Measurements from ENCODE around the gene MRPL9. TPM values are rescaled to one million over a fixed set of nuclear protein-coding genes. Genes with fewer than 3 reads are reported as not detected.
A peak's percentile ranks its signal among the peaks of the same experiment; 100 is the strongest.

Gene MRPL9
- total and polyA plus RNA-seq, 5 donors from 2014 or later = 87.5 to 179 (median 165) TPM

GRCh38 chr1:151718666-151719065, 44.6 kb downstream of the MRPL9 start:
- H3K27me3 ChIP-seq (ENCODE audit: control insufficient read depth, insufficient read depth, low read length) = peaks cover 42% of the 10 kb centered on the region
- Mint-ChIP-seq H3K36me3 (no peaks in the 10 kb centered on the region), H3K4me3 (no peak overlapping the region), H3K27me3 (peaks cover 89% of the 10 kb centered on the region), H3K9me3 (peaks cover 0 to 6% (median 0%) of the 10 kb centered on the region in 7 donors), H3K27ac (no peak overlapping the region), H3K4me1 (peaks cover 0 to 41% (median 16%) of the 10 kb centered on the region in 4 donors)
- H3K36me3 ChIP-seq (ENCODE audit: control insufficient read depth, insufficient read depth, low read length) = no peaks in the 10 kb centered on the region
- no peak for DNase-seq
- H3K27ac ChIP-seq (ENCODE audit: insufficient read depth, low read length, poor library complexity, severe bottlenecking) = no peak overlapping the region
- no peak overlapping the region for H3K4me3 ChIP-seq (ENCODE audit: low read depth, low read length)
- no peaks in the 10 kb centered on the region for H3K9me3 ChIP-seq (ENCODE audit: control insufficient read depth in 2 of 2, low read length in 2 of 2)
- no peak for ATAC-seq (ENCODE audit: low read depth in 2 of 2)
- H3K4me1 ChIP-seq (ENCODE audit: control insufficient read depth, insufficient read depth, low read length, poor library complexity, severe bottlenecking) = peaks cover 30% of the 10 kb centered on the region

GRCh38 chr1:151718011-151718431, 45.3 kb downstream of the MRPL9 start:
- Histone ChIP-seq H3K9me3 (ENCODE audit: control insufficient read depth in 2 of 2, low read length in 2 of 2) (no peaks in the 10 kb centered on the region), H3K4me1 (ENCODE audit: control insufficient read depth, insufficient read depth, low read length, poor library complexity, severe bottlenecking) (peaks cover 30% of the 10 kb centered on the region), H3K27ac (ENCODE audit: insufficient read depth, low read length, poor library complexity, severe bottlenecking) (no peak overlapping the region), H3K4me3 (ENCODE audit: low read depth, low read length) (no peak overlapping the region), H3K36me3 (ENCODE audit: control insufficient read depth, insufficient read depth, low read length) (no peaks in the 10 kb centered on the region), H3K27me3 (ENCODE audit: control insufficient read depth, insufficient read depth, low read length) (peaks cover 42% of the 10 kb centered on the region)
- Mint-ChIP-seq H3K27ac (no peak overlapping the region), H3K36me3 (no peaks in the 10 kb centered on the region), H3K27me3 (peaks cover 85% of the 10 kb centered on the region), H3K4me3 (peak overlapping the region in 1 of 4 donors; percentile 22), H3K9me3 (peaks cover 0 to 6% (median 0%) of the 10 kb centered on the region in 7 donors), H3K4me1 (peaks cover 0 to 41% (median 16%) of the 10 kb centered on the region in 4 donors)
- DNase-seq (no peak), ATAC-seq (ENCODE audit: low read depth in 2 of 2) (no peak)

GRCh38 chr1:151716771-151717631, 46.3 kb downstream of the MRPL9 start, which contains the start of gene CELF3:
CELF3 (minus strand) TSS chr1:151716803; CDS start chr1:151716020, 783 bp downstream.
- H3K9me3 Mint-ChIP-seq = peaks cover 0 to 6% (median 0%) of the 10 kb centered on the region in 7 donors
- DNase-seq (peak in 1 of 3 donors; percentile 33), ATAC-seq (ENCODE audit: low read depth in 2 of 2) (no peak)
- H3K4me3 Mint-ChIP-seq = peak within 1 kb of the TSS in 3 of 4 donors; percentile 24 to 60 (median 57)
- Histone ChIP-seq H3K27me3 (ENCODE audit: control insufficient read depth, insufficient read depth, low read length) (peaks cover 34% of the 10 kb centered on the region), H3K4me3 (ENCODE audit: low read depth, low read length) (no peak within 1 kb of the TSS), H3K4me1 (ENCODE audit: control insufficient read depth, insufficient read depth, low read length, poor library complexity, severe bottlenecking) (peaks cover 29% of the 10 kb centered on the region), H3K9me3 (ENCODE audit: control insufficient read depth in 2 of 2, low read length in 2 of 2) (no peaks in the 10 kb centered on the region), H3K36me3 (ENCODE audit: control insufficient read depth, insufficient read depth, low read length) (no peaks in the 10 kb centered on the region), H3K27ac (ENCODE audit: insufficient read depth, low read length, poor library complexity, severe bottlenecking) (no peak within 1 kb of the TSS)
- peaks cover 75% of the 10 kb centered on the region for H3K27me3 Mint-ChIP-seq
- H3K4me1 Mint-ChIP-seq = peaks cover 0 to 39% (median 16%) of the 10 kb centered on the region in 4 donors
- no peaks in the 10 kb centered on the region for H3K36me3 Mint-ChIP-seq
- H3K27ac Mint-ChIP-seq = no peak within 1 kb of the TSS

GRCh38 chr1:151716405-151716762, 46.9 kb downstream of the MRPL9 start:
- peaks cover 0 to 6% (median 0%) of the 10 kb centered on the region in 7 donors for H3K9me3 Mint-ChIP-seq
- H3K36me3 Mint-ChIP-seq = no peaks in the 10 kb centered on the region
- peaks cover 72% of the 10 kb centered on the region for H3K27me3 Mint-ChIP-seq
- no peak overlapping the region for H3K27ac Mint-ChIP-seq
- no peak for DNase-seq
- Histone ChIP-seq H3K27ac (ENCODE audit: insufficient read depth, low read length, poor library complexity, severe bottlenecking) (no peak overlapping the region), H3K36me3 (ENCODE audit: control insufficient read depth, insufficient read depth, low read length) (no peaks in the 10 kb centered on the region), H3K9me3 (ENCODE audit: control insufficient read depth in 2 of 2, low read length in 2 of 2) (no peaks in the 10 kb centered on the region), H3K4me1 (ENCODE audit: control insufficient read depth, insufficient read depth, low read length, poor library complexity, severe bottlenecking) (peaks cover 22% of the 10 kb centered on the region), H3K4me3 (ENCODE audit: low read depth, low read length) (no peak overlapping the region), H3K27me3 (ENCODE audit: control insufficient read depth, insufficient read depth, low read length) (peaks cover 31% of the 10 kb centered on the region)
- no peak for ATAC-seq (ENCODE audit: low read depth in 2 of 2)
- peaks cover 0 to 33% (median 16%) of the 10 kb centered on the region in 4 donors for H3K4me1 Mint-ChIP-seq
- H3K4me3 Mint-ChIP-seq = no peak overlapping the region

- ATAC-seq (ENCODE audit: low read depth in 2 of 2) = no peak
- Histone ChIP-seq H3K27ac (ENCODE audit: insufficient read depth, low read length, poor library complexity, severe bottlenecking) (no peak overlapping the region), H3K9me3 (ENCODE audit: control insufficient read depth in 2 of 2, low read length in 2 of 2) (no peaks in the 10 kb centered on the region), H3K4me3 (ENCODE audit: low read depth, low read length) (no peak overlapping the region), H3K4me1 (ENCODE audit: control insufficient read depth, insufficient read depth, low read length, poor library complexity, severe bottlenecking) (peaks cover 17% of the 10 kb centered on the region), H3K36me3 (ENCODE audit: control insufficient read depth, insufficient read depth, low read length) (no peaks in the 10 kb centered on the region), H3K27me3 (ENCODE audit: control insufficient read depth, insufficient read depth, low read length) (peaks cover 28% of the 10 kb centered on the region)
- DNase-seq = no peak
- H3K4me1 Mint-ChIP-seq = peaks cover 0 to 29% (median 16%) of the 10 kb centered on the region in 4 donors
- H3K27ac Mint-ChIP-seq = peak overlapping the region in 1 of 3 donors; percentile 82
- no peaks in the 10 kb centered on the region for H3K36me3 Mint-ChIP-seq
- H3K4me3 Mint-ChIP-seq = peak overlapping the region in 1 of 4 donors; percentile 60
- peaks cover 0 to 6% (median 0%) of the 10 kb centered on the region in 7 donors for H3K9me3 Mint-ChIP-seq
- H3K27me3 Mint-ChIP-seq = peaks cover 70% of the 10 kb centered on the region
These were observed 47.4 kb downstream of the MRPL9 start for GRCh38 chr1:151715726-151716404.

GRCh38 chr1:151714820-151715725, 48.2 kb downstream of the MRPL9 start:
- Mint-ChIP-seq H3K4me1 (peaks cover 0 to 21% (median 10%) of the 10 kb centered on the region in 4 donors), H3K27me3 (peaks cover 62% of the 10 kb centered on the region), H3K4me3 (no peak overlapping the region), H3K9me3 (peaks cover 0 to 6% (median 0%) of the 10 kb centered on the region in 7 donors), H3K27ac (peak overlapping the region in 1 of 3 donors; percentile 82), H3K36me3 (no peaks in the 10 kb centered on the region)
- ATAC-seq (ENCODE audit: low read depth in 2 of 2) (no peak), DNase-seq (no peak)
- Histone ChIP-seq H3K36me3 (ENCODE audit: control insufficient read depth, insufficient read depth, low read length) (no peaks in the 10 kb centered on the region), H3K4me3 (ENCODE audit: low read depth, low read length) (no peak overlapping the region), H3K27me3 (ENCODE audit: control insufficient read depth, insufficient read depth, low read length) (peaks cover 24% of the 10 kb centered on the region), H3K9me3 (ENCODE audit: control insufficient read depth in 2 of 2, low read length in 2 of 2) (no peaks in the 10 kb centered on the region), H3K4me1 (ENCODE audit: control insufficient read depth, insufficient read depth, low read length, poor library complexity, severe bottlenecking) (peaks cover 10% of the 10 kb centered on the region), H3K27ac (ENCODE audit: insufficient read depth, low read length, poor library complexity, severe bottlenecking) (no peak overlapping the region)

DNA sequence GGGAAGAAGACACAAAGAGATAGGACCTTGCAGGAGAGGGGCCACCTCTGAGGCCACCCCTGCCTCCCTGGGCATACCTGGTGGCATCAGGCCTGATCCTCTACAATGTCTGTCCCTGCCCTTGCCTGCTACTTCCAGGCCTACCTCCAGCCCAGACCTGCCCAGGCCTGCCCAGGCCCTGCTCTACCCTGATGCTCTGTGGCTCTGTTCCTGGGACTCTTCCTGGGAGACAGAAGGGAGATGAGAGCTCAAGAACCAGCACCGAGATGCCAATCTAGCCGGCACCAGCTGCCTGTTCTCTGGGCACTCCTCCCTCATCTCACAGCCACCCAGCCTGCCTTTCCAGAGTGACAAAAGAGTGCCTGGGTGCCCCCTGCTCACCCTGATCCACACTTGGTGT, 49.4 kb downstream of the MRPL9 start:
- DNase-seq (no peak), ATAC-seq (ENCODE audit: low read depth in 2 of 2) (no peak)
- H3K9me3 ChIP-seq (ENCODE audit: control insufficient read depth in 2 of 2, low read length in 2 of 2) = no peaks in the 10 kb centered on the region
- Mint-ChIP-seq H3K4me3 (no peak overlapping the region), H3K9me3 (peaks cover 0 to 6% (median 0%) of the 10 kb centered on the region in 7 donors), H3K4me1 (peaks cover 0 to 19% (median 10%) of the 10 kb centered on the region in 4 donors), H3K27ac (no peak overlapping the region), H3K36me3 (no peaks in the 10 kb centered on the region), H3K27me3 (peaks cover 51% of the 10 kb centered on the region)
- H3K27me3 ChIP-seq (ENCODE audit: control insufficient read depth, insufficient read depth, low read length) = peaks cover 18% of the 10 kb centered on the region
- no peaks in the 10 kb centered on the region for H3K36me3 ChIP-seq (ENCODE audit: control insufficient read depth, insufficient read depth, low read length)
- H3K4me1 ChIP-seq (ENCODE audit: control insufficient read depth, insufficient read depth, low read length, poor library complexity, severe bottlenecking) = peaks cover 10% of the 10 kb centered on the region
- no peak overlapping the region for H3K27ac ChIP-seq (ENCODE audit: insufficient read depth, low read length, poor library complexity, severe bottlenecking)
- no peak overlapping the region for H3K4me3 ChIP-seq (ENCODE audit: low read depth, low read length)
